ENCODE measurements around the gene POLR1C.
"Not testable (repeated sequence)": the region's sequence is repeated elsewhere in the genome, so short reads cannot be mapped to it uniquely, and the experiment has no call there.

POLR1C gene

DNA sequence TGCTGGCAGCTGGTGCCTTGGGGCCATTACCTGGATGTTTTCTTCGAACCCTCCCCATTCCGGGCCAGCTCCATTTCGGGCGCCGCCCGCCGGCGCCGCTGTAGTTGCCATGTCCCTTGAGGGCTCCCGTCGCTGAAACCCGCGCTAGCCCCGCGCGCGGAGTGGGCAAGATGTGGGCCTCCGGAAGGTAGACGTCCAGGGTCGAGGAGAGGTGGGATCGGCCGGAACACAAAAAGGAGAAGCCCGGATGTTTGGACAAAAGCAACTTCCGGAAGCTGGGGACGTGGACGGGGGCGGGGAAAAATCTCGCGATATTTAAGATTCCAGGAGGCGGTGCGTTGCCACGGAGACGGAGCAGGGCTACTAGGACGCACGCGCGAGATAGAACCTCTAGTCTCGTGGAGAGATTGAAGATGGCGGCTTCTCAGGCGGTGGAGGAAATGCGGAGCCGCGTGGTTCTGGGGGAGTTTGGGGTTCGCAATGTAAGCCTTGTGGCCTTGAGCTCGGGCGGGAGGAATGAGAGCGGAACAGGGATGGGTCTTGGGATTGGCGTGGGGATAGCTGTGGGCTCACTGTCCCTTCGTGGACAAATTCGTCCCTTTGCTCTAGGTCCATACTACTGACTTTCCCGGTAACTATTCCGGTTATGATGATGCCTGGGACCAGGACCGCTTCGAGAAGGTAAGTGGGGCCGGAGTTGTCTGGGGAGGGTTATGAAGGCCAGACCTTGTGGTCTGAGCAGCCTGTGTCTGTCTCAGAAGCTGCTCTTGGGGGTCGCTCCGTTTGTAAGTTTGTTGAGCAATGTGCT is at the start of gene POLR1C, which contains the start of gene YIPF3:
Gene POLR1C, plus strand, starts transcription at position 393 of the 808 bp plus-strand sequence. Its CDS starts 21 bp downstream, at position 414.
Gene YIPF3, minus strand, starts transcription at position 230 of the 808 bp plus-strand sequence. Its CDS starts 119 bp downstream, at position 111.
- DNase-seq (ENCODE audit: low read depth in 2 of 2): peak; percentile 94 to 95

GRCh38 chr6:43467265-43467664 is 49.6 kb upstream of the POLR1C start:
- not testable (repeated sequence) for DNase-seq (ENCODE audit: low read depth in 2 of 2)

DNA sequence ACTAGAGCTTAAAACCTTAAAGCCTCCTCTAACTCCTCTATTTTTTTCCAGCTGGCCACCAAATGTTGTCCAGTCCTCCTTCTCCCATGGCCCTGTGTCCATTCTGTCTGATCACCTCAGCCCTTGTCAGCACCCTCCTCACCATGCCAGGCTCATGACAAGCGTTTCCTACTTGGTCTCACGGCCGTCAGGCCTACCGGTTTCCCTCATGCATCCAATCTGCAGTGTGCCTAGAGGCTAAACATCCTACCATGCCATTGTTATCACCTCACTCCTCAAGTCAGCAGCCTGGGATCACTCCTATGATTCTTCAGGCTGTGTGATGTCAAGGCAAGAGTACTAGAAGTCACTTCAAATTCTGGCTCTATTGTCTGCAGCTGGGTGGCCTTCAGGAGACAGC is 49.1 kb upstream of the POLR1C start:
- no peak for DNase-seq (ENCODE audit: low read depth in 2 of 2)

GRCh38 chr6:43468240-43468639 is 48.6 kb upstream of the POLR1C start:
- no peak for DNase-seq (ENCODE audit: low read depth in 2 of 2)

DNA sequence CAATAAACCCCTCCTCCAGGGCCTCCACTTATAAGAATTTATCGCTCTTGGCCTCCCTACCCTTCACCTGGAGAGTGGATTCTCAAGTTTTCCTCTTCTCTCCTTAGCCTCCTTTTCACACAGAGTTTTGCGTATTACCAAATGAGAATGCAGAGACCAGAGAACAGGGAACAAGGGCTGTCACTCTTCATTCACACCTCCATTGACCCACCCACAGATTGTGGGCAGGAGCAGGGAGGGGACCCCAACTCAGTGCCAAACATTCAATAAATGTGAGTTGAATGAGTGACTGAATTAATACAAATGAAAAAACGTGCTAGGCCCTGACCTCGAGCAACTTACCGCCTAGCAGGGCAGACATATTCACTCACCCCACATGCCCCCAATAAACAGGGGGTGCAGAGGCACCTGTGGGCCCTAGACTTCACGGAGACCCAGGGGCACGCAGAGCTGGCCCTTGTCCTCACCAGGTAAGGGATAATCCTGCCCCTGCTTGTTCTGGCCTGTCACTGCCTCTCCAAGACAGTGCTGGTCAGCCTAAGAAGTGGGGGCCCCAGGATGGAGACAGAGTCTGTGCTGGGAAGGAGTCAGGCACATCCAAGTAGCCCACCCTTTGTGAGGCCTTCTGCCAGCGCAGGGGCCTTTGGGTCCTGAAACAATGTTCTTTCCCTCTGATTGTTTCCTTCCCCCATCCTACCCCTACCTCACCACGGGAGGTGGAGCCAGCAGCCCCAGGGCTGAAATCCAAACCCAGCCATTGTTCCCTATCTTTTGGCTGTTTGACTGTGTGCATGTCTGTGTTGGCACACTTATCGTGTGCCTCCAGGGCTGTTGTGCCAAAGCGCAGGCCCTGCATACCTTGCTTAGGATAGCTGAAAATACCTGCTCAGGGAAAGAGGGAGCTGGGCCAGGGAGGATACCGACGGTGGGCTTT is 47.9 kb upstream of the POLR1C start:
- no peak for DNase-seq (ENCODE audit: low read depth in 2 of 2)

DNA sequence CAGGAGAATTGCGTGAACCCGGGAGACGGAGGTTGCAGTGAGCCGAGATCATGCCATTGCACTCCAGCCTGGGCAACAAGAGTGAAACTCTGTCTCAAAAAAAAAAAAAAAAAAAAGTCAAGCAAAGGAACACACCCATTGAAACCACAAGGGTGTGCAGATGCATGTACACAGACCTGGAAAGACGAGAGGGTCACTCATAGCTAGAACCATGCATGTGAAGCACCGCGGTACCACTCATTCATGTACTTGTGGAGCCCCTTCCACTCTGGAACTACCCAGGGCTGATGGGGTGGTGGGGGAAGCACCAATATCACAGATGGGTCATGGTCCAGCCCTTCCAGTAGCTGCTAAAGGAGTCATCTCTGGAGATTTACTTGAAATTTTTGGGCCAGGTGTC is 46.9 kb upstream of the POLR1C start:
- no peak for DNase-seq (ENCODE audit: low read depth in 2 of 2)

- DNase-seq (ENCODE audit: low read depth in 2 of 2): no peak
These were observed 45.5 kb upstream of the POLR1C start for GRCh38 chr6:43471399-43471798.

DNA sequence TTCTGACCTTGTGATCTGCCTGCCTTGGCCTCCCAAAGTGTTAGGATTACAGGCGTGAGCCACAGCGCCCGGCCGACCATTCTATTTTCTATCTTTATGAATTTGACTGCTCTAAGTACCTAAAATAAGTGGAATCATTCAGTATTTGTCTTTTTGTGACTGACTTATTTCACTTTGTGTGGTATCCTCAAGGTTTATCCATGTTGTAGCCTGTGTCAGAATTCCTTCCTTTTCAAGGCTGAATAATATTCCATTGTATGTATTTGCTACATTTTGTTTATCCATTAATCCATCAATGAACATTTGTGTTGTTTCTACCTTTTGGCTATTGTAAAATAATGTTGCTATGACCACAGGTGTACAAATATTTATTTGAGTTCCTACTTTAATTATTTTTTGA is 44.4 kb upstream of the POLR1C start:
- no peak for DNase-seq (ENCODE audit: low read depth in 2 of 2)

GRCh38 chr6:43475516-43475915 is 41.4 kb upstream of the POLR1C start:
- DNase-seq (ENCODE audit: low read depth in 2 of 2): no peak

GRCh38 chr6:43476746-43477145 is 40.1 kb upstream of the POLR1C start:
- DNase-seq (ENCODE audit: low read depth in 2 of 2): no peak

- peak; percentile 58 to 64 for DNase-seq (ENCODE audit: low read depth in 2 of 2)
These were observed 39.5 kb upstream of the POLR1C start, which contains the start of gene TJAP1 for GRCh38 chr6:43477235-43478007. TJAP1 (plus strand) TSS chr6:43477570; CDS start chr6:43499002, 21,432 bp downstream.

DNA sequence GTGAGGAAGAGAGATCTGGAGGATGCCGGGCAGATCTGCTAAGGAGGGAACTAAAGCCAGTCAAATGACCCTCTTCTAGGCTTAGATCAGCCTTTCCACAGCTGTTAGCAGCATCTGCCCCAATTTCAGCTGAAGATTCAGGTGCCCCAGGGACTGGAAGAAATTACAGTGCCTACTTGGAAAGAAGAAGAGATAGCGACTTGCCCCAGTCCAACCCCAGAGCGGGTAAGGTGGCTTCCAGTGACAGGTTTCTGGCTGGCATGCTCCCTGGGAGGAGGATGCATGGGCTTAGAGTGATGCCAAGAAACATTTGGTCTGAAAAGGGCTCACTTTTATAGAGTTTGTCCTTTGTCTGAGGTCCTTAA is 38.9 kb upstream of the POLR1C start:
- DNase-seq (ENCODE audit: low read depth in 2 of 2): no peak

GRCh38 chr6:43481075-43481474 is 35.8 kb upstream of the POLR1C start:
- DNase-seq (ENCODE audit: low read depth in 2 of 2): no peak

GRCh38 chr6:43481591-43482236 is 35.2 kb upstream of the POLR1C start:
- DNase-seq (ENCODE audit: low read depth in 2 of 2): no peak

DNA sequence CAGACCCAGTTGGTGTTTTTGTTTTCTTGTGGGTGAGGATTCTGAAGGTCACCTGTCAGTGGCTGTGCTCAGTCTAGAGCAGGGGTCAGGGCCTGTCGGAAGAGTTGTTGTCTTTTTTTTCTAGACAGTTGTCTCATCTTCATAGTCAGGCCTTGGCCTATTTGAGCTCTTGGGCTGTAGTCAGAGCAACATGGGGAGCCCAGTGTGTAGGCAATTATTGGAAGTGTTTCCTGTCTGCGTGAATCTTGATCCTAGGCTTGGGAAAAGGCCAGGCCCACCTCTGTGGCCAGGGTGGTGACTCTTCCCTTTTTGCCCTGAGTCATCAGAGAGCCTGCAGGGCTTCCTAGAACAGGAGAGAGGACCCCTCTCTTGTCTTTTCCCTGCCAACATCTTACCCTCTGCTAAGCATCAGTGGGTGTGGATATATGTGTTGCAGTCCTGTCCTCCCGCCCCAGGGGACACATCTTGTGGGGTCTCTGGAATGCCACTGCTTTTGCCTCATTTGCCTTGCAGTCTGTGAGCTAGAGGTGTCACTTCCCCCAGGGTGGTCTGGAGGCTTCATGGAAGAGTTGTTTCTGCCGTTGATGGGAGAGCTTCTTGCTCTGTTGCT is 28.1 kb upstream of the POLR1C start:
- no peak for DNase-seq (ENCODE audit: low read depth in 2 of 2)

GRCh38 chr6:43489277-43490072 is 27.4 kb upstream of the POLR1C start:
- DNase-seq (ENCODE audit: low read depth in 2 of 2): no peak

DNA sequence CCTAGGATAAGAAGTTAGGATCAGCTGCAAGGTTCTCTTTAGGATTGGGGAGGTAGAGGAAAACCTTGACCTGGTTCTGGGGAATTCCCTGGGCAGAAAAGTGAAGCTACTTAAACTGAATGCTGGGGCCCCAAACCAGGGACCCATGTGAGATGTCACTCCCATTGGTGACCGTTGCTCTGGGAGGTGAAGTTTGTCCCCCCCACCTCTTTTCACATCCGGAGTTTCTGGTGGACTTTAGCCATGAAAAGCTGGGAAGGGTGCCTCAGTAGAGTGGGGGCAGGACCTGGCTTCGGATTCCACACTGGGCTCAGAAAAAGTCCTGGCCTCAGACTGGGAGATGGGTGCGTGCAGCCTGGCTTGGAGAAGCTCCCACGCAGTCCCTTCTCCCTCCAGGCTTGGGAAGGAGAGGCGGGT is 26.4 kb upstream of the POLR1C start:
- no peak for DNase-seq (ENCODE audit: low read depth in 2 of 2)

DNA sequence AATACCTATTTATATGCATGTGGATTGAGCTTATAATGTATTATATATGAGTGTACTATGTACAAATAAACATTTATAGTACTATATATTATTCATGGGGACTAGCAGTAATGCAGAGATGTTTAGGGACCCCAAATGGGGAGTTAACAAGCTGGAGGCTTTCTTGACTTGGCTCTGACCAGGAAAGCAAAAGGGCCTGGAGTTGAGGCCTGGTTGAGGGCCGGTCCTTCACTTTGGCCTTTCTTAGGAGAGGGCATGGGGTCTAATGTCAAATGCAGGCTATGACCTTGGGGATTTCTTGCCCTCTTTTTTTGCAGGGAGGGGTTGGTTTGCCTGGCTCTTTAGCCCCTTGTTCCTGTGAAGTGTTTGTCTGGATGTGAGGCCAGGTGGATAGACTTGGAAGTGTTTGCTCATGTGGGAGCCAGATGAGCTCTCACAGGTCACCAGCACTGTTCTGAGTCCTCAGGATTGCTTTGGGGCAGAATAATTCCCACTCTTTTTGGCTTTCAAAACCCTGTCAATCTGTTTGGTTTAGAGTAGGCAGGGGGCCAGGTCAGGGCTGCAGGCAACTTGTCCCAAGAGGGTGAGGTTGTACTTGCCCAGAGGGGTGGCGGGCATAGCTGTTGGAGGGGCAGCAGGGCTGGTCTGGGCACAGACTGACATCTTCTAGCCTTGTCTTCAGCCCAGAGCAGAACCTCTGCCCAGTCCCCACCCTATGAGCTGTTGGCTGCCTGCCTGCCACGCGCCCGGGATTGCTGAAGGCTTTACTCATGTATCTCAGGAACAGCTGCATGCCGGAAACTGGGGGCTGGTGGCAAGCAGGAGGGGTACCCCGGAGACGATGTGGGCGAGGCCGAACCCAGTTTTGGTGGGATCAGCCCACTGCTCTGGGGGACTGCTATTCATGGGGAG is 24.9 kb upstream of the POLR1C start:
- peak in 1 of 2 experiments; percentile 32 for DNase-seq (ENCODE audit: low read depth in 2 of 2)

GRCh38 chr6:43492673-43493072 is 24.2 kb upstream of the POLR1C start:
- DNase-seq (ENCODE audit: low read depth in 2 of 2): no peak

Measured in fibroblast of skin of left quadriceps (primary cell).